Gastroesophageal sphincter (tissue), 4 donors: ENCODE data around the gene TSPYL1. TPM values are rescaled to one million over a fixed set of nuclear protein-coding genes. Genes with fewer than 3 reads are reported as not detected.

Source experiments
- ATAC-seq: fragments of 150-250 bp; one replicate; pipeline ENCODE4 v1.9.1; 2016; ENCODE audit warnings: mild to moderate bottlenecking, moderate library complexity
- H3K27ac ChIP-seq, 4 donors: fragments of 200-600 bp; sonication (generic) in 3 of 4; 1 replicate in 3 of 4; 2 replicates in 1 of 4; pipeline ENCODE4 v1.5.1; 2016 to 2019
- H3K27me3 ChIP-seq: fragments of 200-600 bp; sonication (generic); one replicate; pipeline ENCODE4 v1.5.1; 2019
- H3K36me3 ChIP-seq, 2 donors: fragments of 200-600 bp; sonication (generic); one replicate each; pipeline ENCODE4 v1.5.1; 2019; ENCODE audit warnings: control low read depth in 1 of 2
- H3K4me1 ChIP-seq, 3 donors: fragments of 200-600 bp; sonication (generic); 1 replicate in 2 of 3; 2 replicates in 1 of 3; pipeline ENCODE4 v1.5.1; 2016 to 2019; ENCODE audit warnings: control low read depth in 2 of 3
- H3K4me3 ChIP-seq, 2 donors: fragments of 200-600 bp; sonication (generic); one replicate each; pipeline ENCODE4 v1.5.1; 2019; ENCODE audit warnings: mild to moderate bottlenecking in 1 of 2, moderate library complexity in 1 of 2
- H3K9me3 ChIP-seq, 3 donors: fragments of 200-600 bp; sonication (generic); one replicate each; pipeline ENCODE4 v1.5.1; 2017 to 2019; ENCODE audit warnings: control low read depth in 2 of 3
- CTCF ChIP-seq, 4 experiments: fragments of 200-600 bp in 2 of 4; fragments of 450-650 bp in 2 of 4; sonication (generic) in 1 of 4; IDR thresholded peaks; one replicate each; pipeline ENCODE4 v1.5.1; 2017 to 2019; ENCODE audit warnings: antibody characterized with exemption in 4 of 4, mild to moderate bottlenecking in 2 of 4, moderate library complexity in 2 of 4
- EP300 ChIP-seq: sonication (generic); formaldehyde crosslinking; IDR thresholded peaks from one replicate; pipeline ENCODE4 v1.6.1; 2017; ENCODE audit warnings: antibody characterized with exemption, mild to moderate bottlenecking
- POLR2A ChIP-seq, 2 donors: fragments of 450-650 bp; IDR thresholded peaks; one replicate each; pipeline ENCODE4 v1.6.1; 2017; ENCODE audit warnings: antibody characterized with exemption in 2 of 2, mild to moderate bottlenecking in 2 of 2, moderate library complexity in 1 of 2
- POLR2AphosphoS5 ChIP-seq: sonication (generic); formaldehyde crosslinking; IDR thresholded peaks from one replicate; pipeline ENCODE4 v1.6.1; 2017; ENCODE audit warnings: antibody characterized with exemption
- WGBS, 2 donors: methylation state at CpG; one replicate each; pipeline ENCODE4 v1.1.5; 2018; ENCODE audit warnings: low coverage in 1 of 2; 5-methylcytosine and 5-hydroxymethylcytosine counted together
- total RNA-seq, 4 donors: library from RNA; depleted of rRNA; stranded (reverse); fragments of >200 nt; gene quantifications; one replicate each; pipeline ENCODE4 v1.1.0, GENCODE V29; 2016

TSPYL1 gene
- total RNA-seq, 4 donors from 2014 or later, result 99.3 to 105 (median 100) TPM

GRCh38 chr6:116282698-116283097, 3.0 kb upstream of the TSPYL1 start:
- H3K27me3 ChIP-seq, result no peaks in the 10 kb centered on the region
- TF ChIP-seq POLR2A (IDR thresholded peaks at IDR 0.05) (no peak), POLR2AphosphoS5 (no peak), CTCF (IDR thresholded peaks at IDR 0.05) (no peak)
- no peak overlapping the region for H3K4me3 ChIP-seq
- H3K4me1 ChIP-seq, result peaks cover 0 to 23% (median 13%) of the 10 kb centered on the region in 3 donors
- H3K36me3 ChIP-seq, result no peaks in the 10 kb centered on the region
- WGBS, 2 donors, result 50 to 79% methylated on average over 2 of the region's 2 CpGs
- no peak for ATAC-seq
- no peak overlapping the region for H3K27ac ChIP-seq
- H3K9me3 ChIP-seq, result no peaks in the 10 kb centered on the region

GRCh38 chr6:116280933-116281316, 1.2 kb upstream of the TSPYL1 start:
- H3K9me3 ChIP-seq, result no peaks in the 10 kb centered on the region
- H3K4me3 ChIP-seq, result no peak overlapping the region
- peaks cover 0 to 41% (median 14%) of the 10 kb centered on the region in 3 donors for H3K4me1 ChIP-seq
- no peak for ATAC-seq
- H3K27ac ChIP-seq, result peak overlapping the region in 3 of 4 donors; percentile 98 to 100 (median 99)
- 85 to 89% methylated on average over 5 of the region's 5 CpGs for WGBS, 2 donors
- no peaks in the 10 kb centered on the region for H3K36me3 ChIP-seq
- no peaks in the 10 kb centered on the region for H3K27me3 ChIP-seq
- TF ChIP-seq POLR2AphosphoS5 (no peak), EP300 (no peak), CTCF (IDR thresholded peaks at IDR 0.05) (no peak), POLR2A (IDR thresholded peaks at IDR 0.05) (no peak)

- Histone ChIP-seq H3K4me1 (peaks cover 4 to 47% (median 14%) of the 10 kb centered on the region in 3 donors), H3K4me3 (peak overlapping the region; percentile 84 to 88), H3K27me3 (no peaks in the 10 kb centered on the region), H3K9me3 (no peaks in the 10 kb centered on the region), H3K27ac (peak overlapping the region; percentile 85 to 100 (median 98)), H3K36me3 (no peaks in the 10 kb centered on the region)
- WGBS, 2 donors, result 9 to 11% methylated on average over 7 to 8 of the region's 8 CpGs
- ATAC-seq, result no peak
- TF ChIP-seq POLR2AphosphoS5, result no peak
- TF ChIP-seq CTCF (IDR thresholded peaks at IDR 0.05), result no peak
- no peak for TF ChIP-seq POLR2A (IDR thresholded peaks at IDR 0.05)
- TF ChIP-seq EP300, result no peak
Observed at GRCh38 chr6:116280161-116280932, 617 bp upstream of the TSPYL1 start.

- H3K27me3 ChIP-seq, result no peaks in the 10 kb centered on the region
- H3K9me3 ChIP-seq, result no peaks in the 10 kb centered on the region
- peak overlapping the region; percentile 95 to 100 (median 98) for H3K27ac ChIP-seq
- 15 to 26% methylated on average over 3 to 9 of the region's 12 CpGs for WGBS, 2 donors
- peaks cover 4 to 62% (median 14%) of the 10 kb centered on the region in 3 donors for H3K4me1 ChIP-seq
- peak overlapping the region; percentile 84 to 88 for H3K4me3 ChIP-seq
- peaks cover 0 to 5% of the 10 kb centered on the region in 2 donors for H3K36me3 ChIP-seq
- TF ChIP-seq EP300, result no peak
- TF ChIP-seq POLR2AphosphoS5, result no peak
- ATAC-seq, result peak; percentile 22
Observed at GRCh38 chr6:116278854-116279231, 887 bp downstream of the TSPYL1 start.

GRCh38 chr6:116278481-116278829, 1.3 kb downstream of the TSPYL1 start:
- Histone ChIP-seq H3K4me1 (peaks cover 4 to 66% (median 14%) of the 10 kb centered on the region in 3 donors), H3K27ac (peak overlapping the region; percentile 95 to 100 (median 98)), H3K36me3 (peaks cover 0 to 9% of the 10 kb centered on the region in 2 donors), H3K9me3 (no peaks in the 10 kb centered on the region), H3K4me3 (peak overlapping the region; percentile 84 to 88), H3K27me3 (no peaks in the 10 kb centered on the region)
- 42 to 62% methylated on average over 5 to 7 of the region's 11 CpGs for WGBS, 2 donors
- ATAC-seq, result no peak
- TF ChIP-seq POLR2AphosphoS5 (no peak), EP300 (no peak), POLR2A (IDR thresholded peaks at IDR 0.05) (no peak), CTCF (IDR thresholded peaks at IDR 0.05) (no peak)
